HG03342 (cell line): ENCODE results near the gene NOL3.
A peak's percentile ranks its signal among the peaks of the same experiment; 100 is the strongest.

Experiments
- ATAC-seq: cut with Tn5 transposase; IDR thresholded peaks from one replicate; pipeline ENCODE4 v1.9.1; 2021; ENCODE audit warnings: mild to moderate bottlenecking, moderate library complexity; ENCODE audit not compliant: unreplicated experiment

NOL3 gene

GRCh38 chr16:67169642-67170167, 633 bp upstream of the NOL3 start:
- ATAC-seq: no peak

GRCh38 chr16:67170949-67171649, 761 bp downstream of the NOL3 start:
- no peak for ATAC-seq

- ATAC-seq: no peak
These were observed 3.0 kb downstream of the NOL3 start for GRCh38 chr16:67173323-67173722.

GRCh38 chr16:67173808-67174705, 3.7 kb downstream of the NOL3 start:
- ATAC-seq: peak; percentile 45

GRCh38 chr16:67174706-67175231, 4.4 kb downstream of the NOL3 start:
- no peak for ATAC-seq

GRCh38 chr16:67176662-67177061, 6.3 kb downstream of the NOL3 start:
- ATAC-seq: no peak

- ATAC-seq: no peak
These were observed 7.7 kb downstream of the NOL3 start for GRCh38 chr16:67177743-67178699.

GRCh38 chr16:67179421-67180080, 9.2 kb downstream of the NOL3 start:
- no peak for ATAC-seq

GRCh38 chr16:67180166-67180565, 9.8 kb downstream of the NOL3 start:
- ATAC-seq: no peak

- no peak for ATAC-seq
These were observed 11.0 kb downstream of the NOL3 start for GRCh38 chr16:67181346-67181745.

- ATAC-seq: no peak
These were observed 11.9 kb downstream of the NOL3 start for GRCh38 chr16:67182288-67182687.

GRCh38 chr16:67183284-67183626, 12.9 kb downstream of the NOL3 start:
- ATAC-seq: no peak

- peak; percentile 94 for ATAC-seq
These were observed 13.5 kb downstream of the NOL3 start, which contains the start of gene MATCAP1 for GRCh38 chr16:67183627-67184452. Gene MATCAP1, minus strand, starts transcription at chr16:67183963. Its CDS starts 3,353 bp downstream, at chr16:67180610.

- no peak for ATAC-seq
These were observed 14.2 kb downstream of the NOL3 start for GRCh38 chr16:67184453-67184994.

GRCh38 chr16:67184995-67185650, 14.8 kb downstream of the NOL3 start:
- no peak for ATAC-seq

GRCh38 chr16:67185651-67186134, 15.4 kb downstream of the NOL3 start:
- ATAC-seq: no peak

- no peak for ATAC-seq
These were observed 16.2 kb downstream of the NOL3 start for GRCh38 chr16:67186550-67186950.
